Activated CD4-positive, alpha-beta T cell treated with anti-CD3 and anti-CD28 coated beads, Interleukin-2, amount 10 ng/mL, durations not matched to agents 24 days and 14 days (primary cell): ENCODE data around the gene TET2. TPM values are rescaled to one million over a fixed set of nuclear protein-coding genes. Genes with fewer than 3 reads are reported as not detected.

Source experiments
- DNase-seq: peaks from one replicate; pipeline ENCODE4 v3.0.0; 2022
- H3K27ac Mint-ChIP-seq: one replicate; pipeline ENCODE4 v1.8.0; 2022; ENCODE audit warnings: mild to moderate bottlenecking, mixed read lengths
- H3K27me3 Mint-ChIP-seq: one replicate; pipeline ENCODE4 v1.8.0; 2022; ENCODE audit warnings: mixed read lengths
- H3K36me3 Mint-ChIP-seq: one replicate; pipeline ENCODE4 v1.8.0; 2022; ENCODE audit warnings: low read depth, mild to moderate bottlenecking, mixed read lengths
- H3K4me1 Mint-ChIP-seq: one replicate; pipeline ENCODE4 v1.8.0; 2021; ENCODE audit warnings: mixed read lengths
- H3K4me3 Mint-ChIP-seq: one replicate; pipeline ENCODE4 v1.8.0; 2022; ENCODE audit warnings: mild to moderate bottlenecking, moderate library complexity, mixed read lengths
- H3K9me3 Mint-ChIP-seq: one replicate; pipeline ENCODE4 v1.8.0; 2021; ENCODE audit warnings: mixed read lengths
- intact Hi-C: fragments of 100-400 bp; cut with micrococcal nuclease; formaldehyde crosslinking; loops from one replicate; pipeline ENCODE4 v1.15.1; 2023
- total RNA-seq: library from RNA; stranded (reverse); gene quantifications from 2 replicates; pipeline ENCODE4 v1.2.3, GENCODE V29; 2022

The TET2 gene
- total RNA-seq, 1 donor from 2014 or later, result 28.9 TPM

GRCh38 chr4:105128208-105128607 lies 18.5 kb upstream of the TET2 start:
- intact Hi-C loops, result no loop called here
- no peak for DNase-seq
- H3K4me1 Mint-ChIP-seq, result no peaks in the 10 kb centered on the region
- H3K4me3 Mint-ChIP-seq, result no peak overlapping the region
- no peaks in the 10 kb centered on the region for H3K9me3 Mint-ChIP-seq
- H3K27me3 Mint-ChIP-seq, result no peaks in the 10 kb centered on the region
- no peak overlapping the region for H3K27ac Mint-ChIP-seq
- H3K36me3 Mint-ChIP-seq, result no peaks in the 10 kb centered on the region

DNA sequence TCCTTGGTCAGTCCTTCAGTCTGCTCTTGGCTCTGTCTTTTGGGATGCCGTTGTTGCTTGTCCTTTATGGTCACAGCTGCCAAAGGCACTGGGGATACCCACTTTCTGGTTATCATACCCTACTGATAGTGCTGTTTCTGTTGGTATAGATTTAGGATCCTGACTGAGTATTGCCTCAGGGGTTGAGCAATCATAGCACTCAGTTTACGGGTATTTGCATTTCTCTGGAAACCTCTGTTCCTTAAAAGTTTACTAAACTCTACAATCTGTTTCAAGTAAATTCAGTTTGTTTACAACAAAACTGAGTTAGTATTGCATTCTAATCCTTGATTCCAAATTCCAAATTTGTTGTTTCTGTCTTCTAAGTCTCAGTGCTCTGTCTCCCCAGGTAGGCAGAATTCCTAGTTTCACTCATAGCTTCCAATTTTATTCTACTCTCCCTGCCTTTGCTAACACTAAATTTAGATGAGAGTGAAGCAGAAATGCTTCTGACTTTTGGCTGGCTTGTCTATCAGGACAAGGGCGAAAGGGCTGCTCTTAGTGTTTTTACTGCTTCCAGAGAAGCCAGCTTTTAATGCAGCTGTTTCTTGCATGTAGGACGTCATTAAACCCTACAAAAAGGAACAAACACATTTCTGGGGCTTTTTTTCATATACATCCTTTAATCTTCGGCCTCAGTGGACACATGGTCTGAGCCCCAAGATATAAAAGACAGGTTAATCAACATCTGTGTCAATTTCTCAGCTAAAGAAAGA lies 17.2 kb upstream of the TET2 start:
- no peaks in the 10 kb centered on the region for H3K4me1 Mint-ChIP-seq
- H3K27me3 Mint-ChIP-seq, result no peaks in the 10 kb centered on the region
- H3K9me3 Mint-ChIP-seq, result no peaks in the 10 kb centered on the region
- H3K36me3 Mint-ChIP-seq, result no peaks in the 10 kb centered on the region
- DNase-seq, result no peak
- H3K4me3 Mint-ChIP-seq, result no peak overlapping the region
- intact Hi-C loops, result no loop called here
- no peak overlapping the region for H3K27ac Mint-ChIP-seq

DNA sequence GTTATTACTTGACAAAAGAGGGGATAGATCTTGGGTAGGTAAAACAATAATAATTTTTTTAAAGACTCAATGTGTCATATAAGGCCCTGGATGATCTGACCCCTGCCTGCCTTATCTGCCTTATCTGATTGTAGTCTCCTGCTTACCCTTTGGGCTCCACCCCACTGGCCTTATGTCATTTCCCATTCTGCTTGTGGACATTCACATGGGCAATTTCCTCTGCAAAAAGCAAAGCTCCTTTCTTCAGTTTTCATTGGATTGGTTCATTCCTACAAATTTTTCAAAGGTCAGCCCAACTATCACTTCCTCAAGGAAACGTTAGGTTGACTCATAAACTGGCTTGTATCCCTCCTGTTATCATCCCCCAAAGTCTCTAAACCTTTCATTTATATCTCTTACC lies 15.7 kb upstream of the TET2 start:
- no peaks in the 10 kb centered on the region for H3K4me1 Mint-ChIP-seq
- H3K27me3 Mint-ChIP-seq, result no peaks in the 10 kb centered on the region
- intact Hi-C loops, result no loop called here

GRCh38 chr4:105133976-105134375 lies 12.7 kb upstream of the TET2 start:
- Mint-ChIP-seq H3K9me3 (no peaks in the 10 kb centered on the region), H3K36me3 (no peaks in the 10 kb centered on the region), H3K4me3 (no peak overlapping the region), H3K27ac (no peak overlapping the region), H3K27me3 (no peaks in the 10 kb centered on the region), H3K4me1 (peaks cover 2% of the 10 kb centered on the region)
- intact Hi-C loops, result no loop called here
- no peak for DNase-seq

More for the DNA sequence above, 15.7 kb upstream of the TET2 start:
- no peak for DNase-seq
- Mint-ChIP-seq H3K4me3 (no peak overlapping the region), H3K36me3 (no peaks in the 10 kb centered on the region), H3K27ac (no peak overlapping the region), H3K9me3 (no peaks in the 10 kb centered on the region)

DNA sequence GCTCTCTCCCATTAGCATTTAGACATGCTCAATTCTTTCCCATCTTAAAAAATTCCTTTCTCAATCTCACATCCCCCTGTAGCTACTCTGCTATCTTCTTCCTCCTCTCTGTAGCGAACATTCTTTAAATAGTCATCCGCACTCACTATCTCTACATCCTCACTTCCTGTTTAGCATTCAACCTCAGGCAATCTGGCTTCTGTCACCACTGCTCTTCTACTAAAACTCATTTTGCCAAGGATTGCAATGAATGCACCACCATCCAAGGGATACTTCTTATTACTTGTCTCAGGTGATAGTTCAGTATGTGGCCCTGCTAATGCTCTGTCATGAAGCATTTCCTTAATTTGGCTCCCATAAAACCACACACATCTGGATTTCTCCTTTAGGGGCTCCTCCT lies 10.9 kb upstream of the TET2 start:
- H3K4me1 Mint-ChIP-seq, result peaks cover 2% of the 10 kb centered on the region
- intact Hi-C loops, result loop anchor here (2.0 kb wide), 1 partner anchor 77 kb away; no protein-coding TSS in a partner anchor
- no peak overlapping the region for H3K27ac Mint-ChIP-seq
- H3K36me3 Mint-ChIP-seq, result no peaks in the 10 kb centered on the region
- no peaks in the 10 kb centered on the region for H3K9me3 Mint-ChIP-seq
- DNase-seq, result no peak
- H3K4me3 Mint-ChIP-seq, result no peak overlapping the region
- H3K27me3 Mint-ChIP-seq, result no peaks in the 10 kb centered on the region

DNA sequence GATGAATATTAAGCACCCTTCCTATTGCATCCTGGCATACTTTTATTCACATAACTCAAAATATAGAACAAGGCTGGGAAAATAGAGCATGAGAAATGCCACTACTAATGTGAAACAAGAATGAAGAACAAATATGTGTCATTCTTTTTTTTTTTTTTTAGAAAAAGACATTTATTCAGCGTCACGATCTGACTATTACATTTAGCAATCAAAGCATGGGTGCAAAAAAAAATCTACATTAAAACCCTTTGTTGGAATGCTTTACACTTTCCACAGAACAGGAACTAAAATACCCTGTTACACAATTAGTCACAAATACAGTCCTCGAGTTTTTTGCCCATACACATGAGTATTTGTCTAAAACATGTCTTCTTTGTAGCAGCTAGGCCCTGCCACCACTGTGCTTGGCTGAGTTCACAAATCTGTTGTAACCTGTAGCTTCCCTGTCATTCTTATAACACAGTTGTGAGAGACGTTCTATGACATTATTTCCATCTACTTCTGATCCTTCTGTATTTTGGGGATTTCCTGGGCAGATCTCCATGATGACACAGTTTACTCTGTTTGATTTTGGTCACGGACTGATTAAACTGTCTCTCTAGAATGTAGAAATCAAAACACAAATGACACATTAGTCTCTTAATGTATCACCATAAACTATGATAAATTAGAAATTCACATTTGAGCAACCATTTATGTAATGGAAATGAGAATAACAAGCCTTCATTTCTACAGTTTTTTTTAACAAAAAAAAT lies 9.4 kb upstream of the TET2 start:
- Mint-ChIP-seq H3K9me3 (no peaks in the 10 kb centered on the region), H3K27me3 (no peaks in the 10 kb centered on the region), H3K36me3 (no peaks in the 10 kb centered on the region), H3K27ac (peak overlapping the region; percentile 19), H3K4me1 (peaks cover 4% of the 10 kb centered on the region), H3K4me3 (no peak overlapping the region)
- no peak for DNase-seq
- intact Hi-C loops, result loop anchor here (2.0 kb wide), 1 partner anchor 78 kb away; no protein-coding TSS in a partner anchor

GRCh38 chr4:105139646-105140045 lies 7.0 kb upstream of the TET2 start:
- intact Hi-C loops, result no loop called here
- Mint-ChIP-seq H3K4me3 (no peak overlapping the region), H3K4me1 (peaks cover 4% of the 10 kb centered on the region), H3K36me3 (no peaks in the 10 kb centered on the region), H3K27me3 (no peaks in the 10 kb centered on the region), H3K27ac (no peak overlapping the region), H3K9me3 (no peaks in the 10 kb centered on the region)
- DNase-seq, result no peak

DNA sequence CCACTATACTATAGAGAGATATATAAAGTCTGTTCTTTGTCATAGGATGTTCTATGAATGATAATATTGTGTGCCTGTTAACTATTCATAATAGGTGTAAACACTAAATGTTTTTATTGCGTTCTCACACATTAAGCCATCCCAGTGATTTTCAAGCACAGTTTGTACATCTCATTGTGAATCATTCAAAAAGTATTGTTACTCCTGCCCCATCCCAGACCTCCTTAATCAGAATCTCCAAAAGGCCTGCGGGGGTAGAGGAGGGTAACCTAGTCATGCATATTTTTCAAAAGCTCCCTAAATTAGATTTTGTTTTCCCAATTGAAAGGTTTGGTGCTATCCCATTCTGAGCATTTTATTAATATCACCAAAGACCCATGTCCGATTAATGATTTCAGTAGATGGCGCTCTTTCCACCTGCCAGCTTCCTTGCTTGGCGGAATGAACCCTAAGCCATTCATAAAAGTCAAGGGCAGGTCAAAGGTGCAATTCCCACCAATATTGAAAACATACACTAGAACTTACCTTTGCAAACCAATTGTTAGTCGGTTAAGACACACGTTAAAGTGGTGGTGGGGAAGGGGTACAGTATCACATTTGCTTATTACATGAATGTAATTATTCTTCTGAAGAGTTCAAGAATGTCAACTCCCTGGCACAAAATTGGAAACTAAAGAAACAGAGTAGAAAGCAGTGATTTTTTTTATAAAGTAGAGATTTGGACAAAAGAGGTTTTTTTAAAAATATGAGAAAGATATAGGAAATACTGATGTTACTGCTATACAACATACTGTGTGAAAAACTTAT lies 5.8 kb upstream of the TET2 start:
- H3K9me3 Mint-ChIP-seq, result no peaks in the 10 kb centered on the region
- DNase-seq, result peak; percentile 83
- peaks cover 12% of the 10 kb centered on the region for H3K4me1 Mint-ChIP-seq
- H3K4me3 Mint-ChIP-seq, result no peak overlapping the region
- no peak overlapping the region for H3K27ac Mint-ChIP-seq
- intact Hi-C loops, result loop anchor here (1.0 kb wide), 2 partner anchors 313 to 330 kb away; no protein-coding TSS in a partner anchor
- no peaks in the 10 kb centered on the region for H3K36me3 Mint-ChIP-seq
- H3K27me3 Mint-ChIP-seq, result no peaks in the 10 kb centered on the region

- peak overlapping the region; percentile 93 for H3K27ac Mint-ChIP-seq
- intact Hi-C loops, result no loop called here
- H3K36me3 Mint-ChIP-seq, result peaks cover 1% of the 10 kb centered on the region
- H3K4me3 Mint-ChIP-seq, result peak overlapping the region; percentile 99
- no peaks in the 10 kb centered on the region for H3K27me3 Mint-ChIP-seq
- H3K9me3 Mint-ChIP-seq, result no peaks in the 10 kb centered on the region
- DNase-seq, result peak; percentile 4
- H3K4me1 Mint-ChIP-seq, result peaks cover 23% of the 10 kb centered on the region
Measured at GRCh38 chr4:105145156-105145902, 1.3 kb upstream of the TET2 start.

DNA sequence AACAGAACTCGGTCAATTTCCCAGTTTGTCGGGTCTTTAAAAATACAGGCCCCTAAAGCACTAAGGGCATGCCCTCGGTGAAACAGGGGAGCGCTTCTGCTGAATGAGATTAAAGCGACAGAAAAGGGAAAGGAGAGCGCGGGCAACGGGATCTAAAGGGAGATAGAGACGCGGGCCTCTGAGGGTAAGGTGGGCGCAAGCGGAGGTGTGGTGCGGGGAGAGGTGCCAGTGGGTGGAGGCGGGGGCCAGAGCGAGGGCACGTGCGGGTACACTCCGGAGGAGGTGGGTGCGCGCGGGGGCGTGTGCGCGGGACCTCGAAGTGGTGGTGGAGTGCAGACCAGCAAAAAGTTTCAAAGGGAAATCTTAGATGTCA lies 787 bp upstream of the TET2 start:
- H3K27ac Mint-ChIP-seq, result peak overlapping the region; percentile 93
- H3K4me3 Mint-ChIP-seq, result peak overlapping the region; percentile 99
- DNase-seq, result peak; percentile 81
- H3K36me3 Mint-ChIP-seq, result peaks cover 3% of the 10 kb centered on the region
- peaks cover 26% of the 10 kb centered on the region for H3K4me1 Mint-ChIP-seq
- no peaks in the 10 kb centered on the region for H3K9me3 Mint-ChIP-seq
- no peaks in the 10 kb centered on the region for H3K27me3 Mint-ChIP-seq
- intact Hi-C loops, result loop anchor here (1.0 to 2.0 kb wide), 8 partner anchors 45 to 562 kb away; partner anchors contain the start of genes GSTCD and INTS12

DNA sequence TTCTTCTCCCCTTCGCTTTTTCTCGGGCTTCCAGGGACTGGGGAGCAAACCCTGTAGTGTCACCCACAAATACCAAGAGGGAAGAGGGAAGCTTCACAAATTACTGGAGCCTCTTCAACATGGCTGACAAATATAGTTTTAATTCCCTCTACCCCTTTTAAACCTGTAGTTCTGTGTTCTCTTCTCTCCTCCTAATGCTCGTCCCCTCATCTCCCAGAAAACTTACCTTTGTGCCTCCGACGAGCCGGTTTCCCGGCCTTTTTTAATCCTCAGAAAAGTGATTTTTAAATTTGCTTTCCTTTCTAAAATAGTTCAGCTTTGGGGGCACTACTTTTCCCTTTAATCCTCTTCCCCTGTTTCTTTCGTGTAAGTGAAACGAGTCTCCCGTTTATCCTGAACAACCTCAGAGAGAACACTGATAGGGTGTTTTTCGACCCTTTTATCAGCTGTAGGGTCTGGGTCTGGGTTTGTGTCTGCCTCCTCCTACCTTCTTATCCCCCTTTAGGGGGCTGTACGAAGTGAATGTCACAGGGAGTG lies 408 bp downstream of the TET2 start:
- Mint-ChIP-seq H3K4me1 (peaks cover 25% of the 10 kb centered on the region), H3K27ac (peak overlapping the region; percentile 99), H3K27me3 (no peaks in the 10 kb centered on the region), H3K4me3 (peak overlapping the region; percentile 99), H3K36me3 (peaks cover 4% of the 10 kb centered on the region), H3K9me3 (no peaks in the 10 kb centered on the region)
- intact Hi-C loops, result loop anchor here (2.0 kb wide), 3 partner anchors 68 to 180 kb away; no protein-coding TSS in a partner anchor
- DNase-seq, result no peak

DNA sequence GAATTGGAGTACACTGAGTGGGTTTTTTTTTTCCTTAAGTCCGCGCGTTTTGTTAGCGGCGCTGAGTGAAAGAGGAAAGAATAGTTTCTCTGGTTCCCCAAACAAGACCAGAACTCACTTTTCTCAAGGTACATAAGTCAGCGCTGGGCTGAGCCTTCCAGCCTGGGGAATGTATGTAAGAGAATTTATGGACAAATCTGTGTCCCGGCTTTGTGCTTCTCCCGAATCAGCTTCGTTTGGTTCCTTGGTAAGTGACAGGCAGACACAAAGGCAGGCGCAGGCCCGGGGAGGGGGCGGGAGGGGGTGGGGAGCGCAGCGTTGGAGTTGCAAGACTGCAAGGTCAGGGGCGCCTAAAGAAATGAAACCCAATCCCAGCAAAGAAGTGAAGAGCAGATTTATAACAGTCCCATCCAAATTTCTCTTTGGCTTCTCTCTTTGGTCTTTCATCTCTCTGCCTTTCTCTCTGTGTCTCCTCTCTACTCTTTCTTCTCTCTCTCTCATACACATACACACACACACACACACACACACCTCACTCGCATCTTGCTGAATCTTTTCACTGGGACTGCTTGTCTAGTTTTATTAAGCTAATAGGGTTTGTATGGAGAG lies 981 bp downstream of the TET2 start:
- Mint-ChIP-seq H3K27ac (peak overlapping the region; percentile 99), H3K36me3 (peaks cover 4% of the 10 kb centered on the region), H3K4me1 (peaks cover 25% of the 10 kb centered on the region), H3K4me3 (peak overlapping the region; percentile 99), H3K27me3 (no peaks in the 10 kb centered on the region), H3K9me3 (no peaks in the 10 kb centered on the region)
- intact Hi-C loops, result loop anchor here (2.0 kb wide), 3 partner anchors 67 to 181 kb away; no protein-coding TSS in a partner anchor
- DNase-seq, result peak; percentile 75
